B cell (primary cell): ENCODE results near the gene HCK. TPM values are rescaled to one million over a fixed set of nuclear protein-coding genes. Genes with fewer than 3 reads are reported as not detected.

ENCODE experiments used
- ATAC-seq: fragments of 200-7000 bp; cut with Tn5 transposase; one replicate; pipeline ENCODE4 v1.10.0; 2021; ENCODE audit warnings: low read depth, mild to moderate bottlenecking, moderate number of reproducible peaks, moderate library complexity
- CTCF ChIA-PET: fragments of 350-600 bp; sonication (Branson Sonifier 250); formaldehyde crosslinking; loops from one replicate; lab custom pipeline; 2021; ENCODE audit warnings: antibody characterized with exemption, inconsistent platforms; lab: Charles Lee
- POLR2A ChIA-PET: fragments of 350-600 bp; sonication (Branson Sonifier 250); formaldehyde crosslinking; loops from one replicate; lab custom pipeline; 2021; ENCODE audit warnings: antibody characterized with exemption; lab: Charles Lee
- DNase-seq: peaks from one replicate; pipeline ENCODE4 v3.0.0; 2013
- H2AFZ ChIP-seq: 2 replicates; pipeline ENCODE4 v1.6.1; 2012; ENCODE audit warnings: mild to moderate bottlenecking, low read depth, low read length; ENCODE audit not compliant: insufficient read depth, poor library complexity, severe bottlenecking
- H3K27ac ChIP-seq, 2 donors: 1 replicate in 1 of 2; 2 replicates in 1 of 2; pipeline ENCODE4 v1.5.1; 2012 to 2013; ENCODE audit warnings: low read length in 2 of 2, mild to moderate bottlenecking in 2 of 2, moderate library complexity in 1 of 2
- H3K27me3 ChIP-seq, 4 experiments: fragments of 200-600 bp in 1 of 4; sonication (generic) in 1 of 4; replicated peaks in 1 of 4; 1 replicate in 2 of 4; 2 replicates in 2 of 4; pipeline versions ENCODE4 v1.6.1 to v1.7.0; 2013 to 2016; ENCODE audit warnings: low read length in 3 of 4, mild to moderate bottlenecking in 2 of 4, mixed read lengths in 1 of 4, moderate library complexity in 1 of 4; ENCODE audit not compliant: insufficient read depth in 4 of 4, control insufficient read depth in 3 of 4; ENCODE audit errors: control extremely low read depth in 1 of 4
- H3K36me3 ChIP-seq, 2 experiments: replicated peaks in 1 of 2; 1 replicate in 1 of 2; 2 replicates in 1 of 2; pipeline versions ENCODE4 v1.6.1 to v1.7.1; 2013; ENCODE audit warnings: low read length in 1 of 2; ENCODE audit not compliant: insufficient read depth in 2 of 2, control insufficient read depth in 1 of 2; ENCODE audit errors: control extremely low read depth in 1 of 2, extremely low read depth in 1 of 2
- H3K4me1 ChIP-seq, 2 donors: fragments of 200-600 bp in 1 of 2; sonication (generic) in 1 of 2; 1 replicate in 1 of 2; 2 replicates in 1 of 2; pipeline versions ENCODE4 v1.5.1 to v1.6.1; 2013 to 2017; ENCODE audit warnings: low read length in 2 of 2; ENCODE audit not compliant: control insufficient read depth in 2 of 2, insufficient read depth in 2 of 2
- H3K4me2 ChIP-seq: replicated peaks from 2 replicates; pipeline ENCODE3; 2012; ENCODE audit warnings: mild to moderate bottlenecking, low read depth, low read length; ENCODE audit not compliant: poor library complexity, severe bottlenecking
- H3K4me3 ChIP-seq, 5 experiments: fragments of 200-600 bp in 1 of 5; sonication (generic) in 1 of 5; 1 replicate in 3 of 5; 2 replicates in 2 of 5; pipeline versions ENCODE4 v1.5.1 to v1.7.0; 2011 to 2016; ENCODE audit warnings: low read length in 4 of 5, mild to moderate bottlenecking in 4 of 5, low read depth in 2 of 5, control low read depth in 1 of 5, moderate library complexity in 1 of 5; ENCODE audit not compliant: insufficient read depth in 1 of 5; ENCODE audit errors: control extremely low read depth in 1 of 5, extremely low read depth in 1 of 5
- H3K79me2 ChIP-seq: fragments of 200-600 bp; sonication (generic); one replicate; pipeline ENCODE4 v1.6.0; 2016; ENCODE audit warnings: low read length; ENCODE audit not compliant: control insufficient read depth, insufficient read depth
- H3K9ac ChIP-seq: fragments of 200-600 bp; sonication (generic); 2 replicates; pipeline ENCODE4 v1.6.1; 2017; ENCODE audit warnings: mild to moderate bottlenecking, low read length, moderate library complexity
- H3K9me3 ChIP-seq, 3 donors: one replicate each; pipeline versions ENCODE4 v1.6.1 to v1.7.1; 2013; ENCODE audit warnings: low read length in 2 of 3; ENCODE audit not compliant: control insufficient read depth in 2 of 3, insufficient read depth in 1 of 3; ENCODE audit errors: control extremely low read depth in 1 of 3
- H4K20me1 ChIP-seq: 2 replicates; pipeline ENCODE4 v1.6.0; 2012; ENCODE audit warnings: mild to moderate bottlenecking, low read length; ENCODE audit not compliant: insufficient read depth, control insufficient read depth, poor library complexity, severe bottlenecking
- H3K27ac Mint-ChIP-seq: one replicate; pipeline ENCODE4 v1.8.0; 2021; ENCODE audit warnings: mixed read lengths
- H3K27me3 Mint-ChIP-seq: one replicate; pipeline ENCODE4 v1.8.0; 2021; ENCODE audit warnings: mixed read lengths
- H3K4me1 Mint-ChIP-seq: one replicate; pipeline ENCODE4 v1.8.0; 2021; ENCODE audit warnings: mixed read lengths
- H3K4me3 Mint-ChIP-seq: one replicate; pipeline ENCODE4 v1.8.0; 2021; ENCODE audit warnings: mixed read lengths
- H3K9me3 Mint-ChIP-seq: one replicate; pipeline ENCODE4 v1.8.0; 2022; ENCODE audit warnings: mixed read lengths; ENCODE audit not compliant: insufficient read depth
- CTCF ChIP-seq: fragments of 200-600 bp; IDR thresholded peaks from one replicate; pipeline ENCODE4 v1.8.0; 2022; ENCODE audit warnings: antibody characterized with exemption, mild to moderate bottlenecking
- EZH2 ChIP-seq: IDR thresholded peaks from 2 replicates; pipeline ENCODE4 v1.6.1; 2012; ENCODE audit warnings: borderline replicate concordance, low read depth, mild to moderate bottlenecking, moderate library complexity, low read length; ENCODE audit not compliant: insufficient read depth, poor library complexity, severe bottlenecking
- WGBS: methylation state at CpG from one replicate; pipeline ENCODE4 v1.1.5; 2013; ENCODE audit warnings: missing lambda C conversion rate; ENCODE audit not compliant: insufficient coverage; 5-methylcytosine and 5-hydroxymethylcytosine counted together
- intact Hi-C: fragments of 100-400 bp; cut with micrococcal nuclease; formaldehyde crosslinking; loops from one replicate; pipeline ENCODE4 v1.10.0; 2022
- polyA plus RNA-seq: library from polyadenylated mRNA; depleted of rRNA; stranded (reverse); fragments of >200 nt; gene quantifications from 2 replicates; pipeline ENCODE4 v1.2.3, GENCODE V29; 2012
- total RNA-seq, 2 donors: library from RNA; stranded (reverse); fragments of 120-200 nt in 1 of 2; gene quantifications; 1 replicate in 1 of 2; 2 replicates in 1 of 2; pipeline versions ENCODE4 v1.2.3 to v1.2.4, GENCODE V29; 2013 to 2022

The HCK gene
- total and polyA plus RNA-seq, 2 donors (not counting 1 experiment from before 2014, with no cell fraction given), result 33.3 to 48.6 TPM

GRCh38 chr20:32142088-32142487 is 90.0 kb downstream of the HCK start:
- ChIA-PET POLR2A (no interaction called here), CTCF (no interaction called here)
- Mint-ChIP-seq H3K4me1 (no peaks in the 10 kb centered on the region), H3K4me3 (no peak overlapping the region), H3K27ac (no peak overlapping the region), H3K27me3 (no peaks in the 10 kb centered on the region), H3K9me3 (no peaks in the 10 kb centered on the region)
- Histone ChIP-seq H3K9me3 (no peaks in the 10 kb centered on the region), H3K9ac (no peak overlapping the region), H3K36me3 (peaks cover 5 to 88% of the 10 kb centered on the region in 2 experiments), H3K4me3 (no peak overlapping the region), H3K4me2 (no peak overlapping the region), H2AFZ (no peak overlapping the region), H3K4me1 (no peaks in the 10 kb centered on the region), H3K27me3 (no peaks in the 10 kb centered on the region), H3K27ac (no peak overlapping the region), H4K20me1 (no peaks in the 10 kb centered on the region), H3K79me2 (no peaks in the 10 kb centered on the region)
- WGBS, result 100% methylated on average over 1 of the region's 5 CpGs
- intact Hi-C loops, result no loop called here
- no peak for ATAC-seq
- TF ChIP-seq CTCF, result no peak
- no peak for TF ChIP-seq EZH2
- no peak for DNase-seq

DNA sequence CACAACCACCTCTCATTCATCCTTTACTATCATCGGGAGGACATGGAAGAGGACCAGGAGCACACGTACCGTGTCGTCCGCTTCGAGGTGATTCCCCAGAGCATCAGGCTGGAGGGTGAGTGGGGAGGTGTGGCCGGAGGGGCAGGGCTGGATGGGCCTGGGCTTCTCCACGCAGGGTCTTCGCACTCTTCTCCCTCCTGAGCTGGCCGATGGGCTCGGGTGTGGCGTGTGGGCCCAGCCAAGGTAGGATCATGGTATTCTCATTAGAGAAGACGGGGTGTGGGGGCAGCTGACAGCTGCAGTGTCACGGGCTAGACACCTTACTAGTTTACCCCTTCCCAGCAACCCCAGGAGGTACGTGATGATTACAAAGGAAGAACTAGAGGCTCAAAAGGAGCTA is 90.9 kb downstream of the HCK start:
- ChIA-PET POLR2A (no interaction called here), CTCF (no interaction called here)
- WGBS, result 93% methylated on average over 5 of the region's 15 CpGs
- no peak for ATAC-seq
- Mint-ChIP-seq H3K4me1 (no peaks in the 10 kb centered on the region), H3K27ac (no peak overlapping the region), H3K4me3 (no peak overlapping the region), H3K9me3 (no peaks in the 10 kb centered on the region), H3K27me3 (no peaks in the 10 kb centered on the region)
- no peaks in the 10 kb centered on the region for H4K20me1 ChIP-seq
- TF ChIP-seq CTCF, result no peak
- TF ChIP-seq EZH2, result no peak
- H2AFZ ChIP-seq, result no peak overlapping the region
- no peaks in the 10 kb centered on the region for H3K79me2 ChIP-seq
- no peak overlapping the region for H3K9ac ChIP-seq
- DNase-seq, result no peak
- no peaks in the 10 kb centered on the region for H3K9me3 ChIP-seq
- no peaks in the 10 kb centered on the region for H3K4me1 ChIP-seq
- no peak overlapping the region for H3K4me2 ChIP-seq
- intact Hi-C loops, result no loop called here
- peaks cover 5 to 79% of the 10 kb centered on the region in 2 experiments for H3K36me3 ChIP-seq
- H3K4me3 ChIP-seq, result no peak overlapping the region
- H3K27me3 ChIP-seq, result no peaks in the 10 kb centered on the region
- H3K27ac ChIP-seq, result no peak overlapping the region
